ENCODE results near the gene IKZF1.
A peak's percentile ranks its signal among the peaks of the same experiment; 100 is the strongest.

Gene IKZF1

DNA sequence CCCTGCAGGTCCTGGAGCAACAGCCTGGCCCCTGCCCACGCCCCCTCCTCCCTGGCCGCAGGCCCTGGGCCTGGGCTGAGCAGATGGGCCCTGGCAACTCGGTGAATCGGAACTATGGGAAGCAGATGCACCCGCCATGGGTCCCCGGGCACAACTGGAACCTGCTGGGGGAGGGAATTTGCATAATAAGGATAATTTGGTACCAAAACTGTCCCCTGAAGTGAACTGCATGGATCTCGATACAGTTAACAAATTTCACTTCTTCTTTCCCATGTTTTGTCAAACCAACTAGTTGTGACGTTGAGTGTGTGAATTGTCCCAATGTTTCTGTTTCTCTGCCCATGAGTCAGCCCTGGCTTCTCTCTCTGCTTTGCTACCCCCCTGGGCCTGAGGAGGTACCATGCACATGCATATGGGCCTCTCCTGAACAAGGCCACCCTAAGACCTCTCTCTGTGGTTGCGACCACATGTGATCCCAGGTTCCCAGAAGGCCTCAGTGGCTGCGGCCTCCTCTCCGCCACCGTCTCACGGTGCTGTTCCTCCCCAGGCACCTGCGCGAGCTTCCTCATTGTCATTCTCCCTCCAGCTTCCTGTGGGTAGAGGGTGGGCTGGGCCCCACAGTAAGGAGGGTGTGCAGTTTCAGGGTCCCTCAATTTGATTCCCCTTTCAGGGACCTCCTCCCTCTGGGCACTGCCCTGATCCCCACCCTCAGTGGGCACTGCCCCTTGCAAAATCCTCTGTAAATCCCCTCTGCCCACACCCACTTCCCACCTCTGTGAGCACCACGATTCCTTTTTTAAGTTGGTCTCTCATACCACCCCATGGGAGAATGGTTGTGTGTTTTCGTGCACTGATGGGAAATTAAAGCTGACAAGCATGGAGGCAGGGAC lies 105.6 kb downstream of the IKZF1 start:
- peak overlapping the region; percentile 94 for H3K27ac Mint-ChIP-seq
- peak overlapping the region; percentile 46 to 73 for H3K4me3 Mint-ChIP-seq
- ATAC-seq (replicated peaks) (peak; percentile 83), DNase-seq (peak; percentile 79)
- peaks cover 86 to 98% of the 10 kb centered on the region in 2 donors for H3K4me1 Mint-ChIP-seq
- no peaks in the 10 kb centered on the region for H3K27me3 Mint-ChIP-seq
- H3K9me3 Mint-ChIP-seq = no peaks in the 10 kb centered on the region
- peaks cover 3 to 18% of the 10 kb centered on the region in 2 donors for H3K36me3 Mint-ChIP-seq

GRCh38 chr7:50411332-50411731 lies 106.8 kb downstream of the IKZF1 start:
- no peaks in the 10 kb centered on the region for H3K27me3 Mint-ChIP-seq
- peak overlapping the region; percentile 94 for H3K27ac Mint-ChIP-seq
- H3K4me3 Mint-ChIP-seq = peak overlapping the region; percentile 57 to 73
- peaks cover 82 to 98% of the 10 kb centered on the region in 2 donors for H3K4me1 Mint-ChIP-seq
- DNase-seq (no peak), ATAC-seq (replicated peaks) (peak; percentile 28 to 36)
- H3K36me3 Mint-ChIP-seq = peaks cover 0 to 10% of the 10 kb centered on the region in 2 donors
- no peaks in the 10 kb centered on the region for H3K9me3 Mint-ChIP-seq

DNA sequence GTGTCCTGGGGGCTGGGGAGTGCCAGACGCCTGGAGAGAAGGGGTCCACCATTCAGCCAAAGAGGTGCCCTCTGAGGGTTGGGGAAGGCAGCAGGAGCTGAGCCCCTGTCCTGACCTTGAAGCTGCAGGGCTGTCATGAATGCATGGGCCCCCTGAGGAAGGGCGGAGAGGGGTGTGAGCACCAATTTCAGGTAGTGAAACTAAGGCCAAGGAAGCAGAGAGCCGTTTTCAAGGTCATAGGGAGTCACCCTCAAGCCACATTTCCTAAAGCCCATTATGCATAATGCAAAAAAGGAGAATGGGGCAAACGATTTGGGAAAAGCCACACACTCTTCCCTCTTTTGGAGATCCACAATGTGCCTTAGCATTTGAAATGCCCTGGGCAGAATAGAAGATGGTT lies 108.5 kb downstream of the IKZF1 start:
- Mint-ChIP-seq H3K9me3 (no peaks in the 10 kb centered on the region), H3K36me3 (peaks cover 0 to 4% of the 10 kb centered on the region in 2 donors), H3K4me3 (no peak overlapping the region), H3K27ac (no peak overlapping the region), H3K27me3 (no peaks in the 10 kb centered on the region), H3K4me1 (peaks cover 81 to 98% of the 10 kb centered on the region in 2 donors)
- no peak for ATAC-seq (replicated peaks)
- no peak for DNase-seq

GRCh38 chr7:50413561-50413960 lies 109.0 kb downstream of the IKZF1 start:
- H3K36me3 Mint-ChIP-seq = no peaks in the 10 kb centered on the region
- H3K9me3 Mint-ChIP-seq = no peaks in the 10 kb centered on the region
- no peak overlapping the region for H3K4me3 Mint-ChIP-seq
- no peak overlapping the region for H3K27ac Mint-ChIP-seq
- DNase-seq (no peak), ATAC-seq (replicated peaks) (no peak)
- H3K27me3 Mint-ChIP-seq = no peaks in the 10 kb centered on the region
- H3K4me1 Mint-ChIP-seq = peaks cover 79 to 98% of the 10 kb centered on the region in 2 donors

DNA sequence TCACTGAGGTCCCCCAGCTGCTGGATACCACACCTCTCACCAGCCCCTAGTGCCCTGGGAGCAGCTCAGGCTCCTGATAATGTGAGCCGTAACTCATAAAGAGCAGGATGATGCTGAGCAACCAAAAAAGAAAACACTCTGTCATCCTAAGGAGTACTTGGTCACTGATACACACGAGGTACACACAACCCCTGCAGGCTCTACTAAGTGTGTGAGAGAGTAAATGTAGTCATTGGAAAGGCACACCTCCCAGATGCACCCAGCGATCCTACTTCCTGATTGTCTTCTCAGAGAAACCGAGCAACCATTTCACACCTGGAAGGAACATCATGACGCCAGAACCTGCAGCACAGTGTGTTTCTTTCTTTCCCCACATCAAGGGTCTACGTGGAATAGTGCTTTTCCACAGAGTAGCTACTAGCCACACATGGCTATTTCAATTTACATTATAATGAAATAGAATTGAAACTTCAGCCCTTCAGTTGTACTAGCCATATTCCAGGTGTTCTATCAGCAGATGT lies 111.4 kb downstream of the IKZF1 start:
- no peak for ATAC-seq (replicated peaks)
- no peak for DNase-seq
- H3K4me1 Mint-ChIP-seq = peaks cover 57 to 76% of the 10 kb centered on the region in 2 donors
- no peaks in the 10 kb centered on the region for H3K36me3 Mint-ChIP-seq
- H3K4me3 Mint-ChIP-seq = no peak overlapping the region
- H3K27me3 Mint-ChIP-seq = no peaks in the 10 kb centered on the region
- H3K27ac Mint-ChIP-seq = peak overlapping the region; percentile 37
- no peaks in the 10 kb centered on the region for H3K9me3 Mint-ChIP-seq

DNA sequence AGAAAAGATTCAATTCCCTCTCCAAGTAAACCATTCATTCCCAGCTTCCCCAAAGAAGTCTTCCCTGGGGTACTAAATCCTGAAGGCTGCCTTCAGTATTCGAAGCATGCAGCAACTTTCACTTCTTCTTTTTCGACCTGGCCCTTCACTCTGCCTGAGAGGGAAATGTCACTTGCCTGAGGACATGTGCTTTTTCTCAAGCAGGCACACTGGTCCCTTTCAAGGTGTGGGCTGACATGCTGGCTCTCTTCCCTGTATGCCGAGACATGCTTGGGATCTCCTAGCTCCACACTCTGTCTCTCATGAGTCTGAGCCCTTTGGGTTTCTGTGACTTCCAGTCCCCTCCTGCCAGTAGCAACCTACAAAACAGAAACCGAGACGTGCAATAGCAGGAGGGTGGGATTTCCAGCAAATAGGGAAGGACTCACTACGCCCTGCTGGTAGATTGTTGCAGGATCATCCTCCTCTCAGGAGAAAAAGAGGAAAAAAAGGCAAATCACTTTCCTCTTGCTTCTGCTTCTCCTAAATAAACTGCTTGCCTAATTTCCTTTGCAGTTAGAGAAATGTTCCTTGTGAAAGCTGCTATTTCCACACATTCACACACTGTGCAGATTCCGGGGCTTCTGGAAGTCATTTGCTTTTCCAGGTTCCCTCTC lies 112.1 kb downstream of the IKZF1 start:
- Mint-ChIP-seq H3K4me1 (peaks cover 50 to 69% of the 10 kb centered on the region in 2 donors), H3K4me3 (peak overlapping the region; percentile 72 to 73), H3K27me3 (no peaks in the 10 kb centered on the region), H3K36me3 (no peaks in the 10 kb centered on the region), H3K9me3 (no peaks in the 10 kb centered on the region), H3K27ac (peak overlapping the region; percentile 88)
- DNase-seq = no peak
- ATAC-seq (replicated peaks) = peak; percentile 74 to 79

GRCh38 chr7:50418086-50418515 lies 113.6 kb downstream of the IKZF1 start:
- Mint-ChIP-seq H3K4me3 (no peak overlapping the region), H3K9me3 (no peaks in the 10 kb centered on the region), H3K27ac (no peak overlapping the region), H3K4me1 (peaks cover 39 to 54% of the 10 kb centered on the region in 2 donors), H3K27me3 (no peaks in the 10 kb centered on the region), H3K36me3 (no peaks in the 10 kb centered on the region)
- peak; percentile 87 to 88 for ATAC-seq (replicated peaks)
- DNase-seq = peak; percentile 69

- Mint-ChIP-seq H3K4me1 (peaks cover 37 to 52% of the 10 kb centered on the region in 2 donors), H3K4me3 (no peak overlapping the region), H3K27ac (no peak overlapping the region), H3K36me3 (no peaks in the 10 kb centered on the region), H3K9me3 (no peaks in the 10 kb centered on the region), H3K27me3 (no peaks in the 10 kb centered on the region)
- no peak for DNase-seq
- ATAC-seq (replicated peaks) = no peak
Measured at GRCh38 chr7:50418526-50419290, 114.2 kb downstream of the IKZF1 start.

DNA sequence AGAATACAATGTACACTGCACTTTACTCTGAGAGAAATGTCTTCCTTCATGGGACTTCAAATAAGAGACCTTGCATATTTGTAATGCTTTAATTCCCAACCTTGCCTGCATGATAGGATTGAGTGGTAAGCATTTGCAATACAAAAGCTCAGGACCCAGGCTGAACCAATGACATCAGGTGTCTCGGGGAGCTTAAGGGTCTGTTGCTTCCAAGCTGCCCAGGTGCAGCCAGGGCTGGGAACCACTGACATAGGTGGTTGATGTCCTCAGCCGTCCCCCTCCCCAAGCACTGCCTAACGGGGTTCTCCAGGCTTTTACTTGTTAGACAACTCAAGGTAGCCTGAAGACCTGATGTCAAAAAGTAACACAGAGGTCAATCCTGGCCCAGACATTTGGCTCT lies 116.5 kb downstream of the IKZF1 start:
- H3K4me3 Mint-ChIP-seq = no peak overlapping the region
- H3K27me3 Mint-ChIP-seq = no peaks in the 10 kb centered on the region
- H3K27ac Mint-ChIP-seq = no peak overlapping the region
- peaks cover 26 to 37% of the 10 kb centered on the region in 2 donors for H3K4me1 Mint-ChIP-seq
- H3K36me3 Mint-ChIP-seq = no peaks in the 10 kb centered on the region
- DNase-seq (no peak), ATAC-seq (replicated peaks) (no peak)
- no peaks in the 10 kb centered on the region for H3K9me3 Mint-ChIP-seq

DNA sequence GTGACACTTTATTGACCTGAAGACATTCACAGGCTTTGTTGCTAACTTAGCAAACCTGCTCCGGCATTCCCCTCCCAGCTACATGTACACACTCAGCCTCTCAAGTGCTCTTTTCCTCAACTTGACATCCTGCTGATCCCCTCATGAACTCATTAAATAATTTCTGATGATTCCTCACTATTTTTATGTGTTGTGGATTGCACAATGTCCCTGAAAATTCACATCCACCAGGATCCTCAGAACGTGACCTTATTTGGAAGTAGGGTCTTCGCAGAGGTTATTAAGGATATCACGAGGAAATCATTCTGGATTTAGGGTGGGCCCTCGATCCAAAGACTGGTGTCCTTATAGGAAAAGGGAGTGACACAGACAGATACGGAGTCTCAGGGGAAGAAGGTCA lies 118.3 kb downstream of the IKZF1 start:
- Mint-ChIP-seq H3K27me3 (no peaks in the 10 kb centered on the region), H3K27ac (peak overlapping the region; percentile 20), H3K4me1 (peaks cover 11 to 19% of the 10 kb centered on the region in 2 donors), H3K9me3 (no peaks in the 10 kb centered on the region), H3K4me3 (no peak overlapping the region), H3K36me3 (no peaks in the 10 kb centered on the region)
- DNase-seq (no peak), ATAC-seq (replicated peaks) (no peak)

GRCh38 chr7:50423860-50424259 lies 119.3 kb downstream of the IKZF1 start:
- no peak overlapping the region for H3K27ac Mint-ChIP-seq
- H3K4me3 Mint-ChIP-seq = no peak overlapping the region
- no peaks in the 10 kb centered on the region for H3K27me3 Mint-ChIP-seq
- no peaks in the 10 kb centered on the region for H3K9me3 Mint-ChIP-seq
- no peaks in the 10 kb centered on the region for H3K36me3 Mint-ChIP-seq
- H3K4me1 Mint-ChIP-seq = peaks cover 6 to 10% of the 10 kb centered on the region in 2 donors
- ATAC-seq (replicated peaks) = peak; percentile 82 to 94
- no peak for DNase-seq

- Mint-ChIP-seq H3K4me1 (peaks cover 6 to 10% of the 10 kb centered on the region in 2 donors), H3K27ac (no peak overlapping the region), H3K4me3 (no peak overlapping the region), H3K27me3 (no peaks in the 10 kb centered on the region), H3K36me3 (no peaks in the 10 kb centered on the region), H3K9me3 (no peaks in the 10 kb centered on the region)
- DNase-seq = no peak
- ATAC-seq (replicated peaks) = no peak
Measured at GRCh38 chr7:50425318-50425717, 120.8 kb downstream of the IKZF1 start.

GRCh38 chr7:50426280-50427045 lies 121.9 kb downstream of the IKZF1 start:
- Mint-ChIP-seq H3K27ac (no peak overlapping the region), H3K9me3 (no peaks in the 10 kb centered on the region), H3K4me1 (peaks cover 6 to 10% of the 10 kb centered on the region in 2 donors), H3K4me3 (no peak overlapping the region), H3K27me3 (no peaks in the 10 kb centered on the region), H3K36me3 (no peaks in the 10 kb centered on the region)
- DNase-seq (no peak), ATAC-seq (replicated peaks) (no peak)

Measured in stimulated activated naive B cell treated with anti-CD40 and anti-IgM and Interleukin-4, amounts not matched to agents 10 μg/mL and 1 μg/mL and 100 μg/mL, for 72 hours (primary cell).